Fibroblast of gingiva (primary cell): ENCODE results near the gene NUTM2E.
"Not testable (repeated sequence)": the region's sequence is repeated elsewhere in the genome, so short reads cannot be mapped to it uniquely, and the experiment has no call there.

Experiments
- DNase-seq: peaks from one replicate; pipeline ENCODE4 v3.0.0-alpha.2; 2011; ENCODE audit warnings: low read depth

Gene NUTM2E

DNA sequence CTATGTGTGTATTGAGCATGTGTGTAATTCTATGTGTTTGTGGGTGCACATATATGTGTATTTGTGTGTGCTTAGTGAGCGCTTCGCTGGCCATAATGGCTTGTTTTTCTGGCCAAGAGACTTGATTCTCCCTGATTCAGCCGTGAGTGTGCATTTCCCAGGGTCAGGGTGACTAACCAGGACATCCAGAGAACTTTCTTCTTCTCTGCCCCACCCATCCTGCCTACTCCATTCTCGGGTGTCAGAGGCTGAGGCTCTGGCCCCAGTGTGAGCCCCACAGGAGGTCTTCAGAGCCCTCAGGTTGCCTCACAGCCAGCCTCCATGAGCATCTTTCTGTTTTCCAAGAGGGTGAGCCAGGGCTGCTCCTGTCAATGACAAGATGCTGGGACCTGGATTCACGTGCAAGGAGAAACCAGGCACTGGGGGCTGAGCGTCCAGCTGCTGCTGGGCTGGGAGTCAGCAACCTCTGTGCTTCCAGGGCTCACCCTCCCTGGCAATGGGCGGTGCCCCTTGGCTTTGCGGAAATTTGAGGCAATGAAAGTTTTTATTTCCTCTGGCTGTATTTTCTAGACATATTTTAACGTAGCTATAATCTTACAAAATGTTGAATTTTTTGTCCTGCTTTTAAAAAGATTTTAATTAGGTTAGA is 40.5 kb downstream of the NUTM2E start:
- DNase-seq = not testable (repeated sequence)

DNA sequence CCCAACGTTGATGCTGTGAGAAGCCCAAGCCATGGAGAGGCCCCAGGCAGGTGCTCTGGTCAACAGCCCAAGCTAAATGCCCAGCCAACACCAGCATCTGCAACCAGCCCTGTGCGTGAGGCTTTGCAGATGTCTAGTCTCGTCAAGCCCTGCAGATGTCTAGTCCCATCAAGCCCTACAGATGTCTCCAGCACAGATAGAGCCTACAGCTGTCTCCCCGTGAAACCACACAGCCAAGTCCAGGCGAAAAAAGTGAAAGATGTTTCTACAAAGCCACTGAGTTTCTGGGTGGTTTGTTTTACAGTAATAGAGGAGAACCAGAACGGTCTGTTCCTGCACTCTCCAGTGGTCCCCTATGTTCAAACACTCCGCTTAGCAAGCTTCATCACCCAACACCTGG is 41.5 kb downstream of the NUTM2E start:
- DNase-seq = not testable (repeated sequence)

DNA sequence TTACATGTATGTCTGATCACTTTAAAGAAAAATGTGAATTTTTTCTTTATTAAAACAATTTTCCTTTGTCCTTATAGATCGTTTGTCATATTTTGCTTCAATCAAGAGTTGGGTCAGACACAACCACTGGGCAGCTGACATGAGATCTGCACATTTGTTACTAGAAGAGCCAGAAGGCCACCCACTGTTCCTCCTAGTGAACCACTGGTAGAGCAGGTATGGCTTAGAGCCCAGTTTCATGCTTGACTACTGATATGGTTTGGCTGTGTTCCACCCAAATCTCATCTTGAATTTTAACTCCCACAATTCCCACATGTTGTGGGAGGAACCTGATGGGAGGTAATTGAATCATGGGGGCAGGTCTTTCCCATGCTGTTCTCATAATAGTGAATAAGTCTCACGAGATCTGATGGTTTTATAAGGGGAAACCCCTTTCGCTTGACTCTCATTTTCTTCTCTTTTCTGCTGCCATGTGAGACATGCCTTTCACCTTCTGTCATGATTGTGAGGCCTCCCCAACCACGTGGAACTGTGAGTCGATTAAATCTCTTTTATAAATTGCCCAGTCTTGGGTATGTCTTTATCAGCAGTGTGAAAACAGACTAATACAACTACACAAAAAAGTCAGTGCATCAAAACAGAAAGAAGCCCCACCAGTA is 43.0 kb downstream of the NUTM2E start:
- not testable (repeated sequence) for DNase-seq

DNA sequence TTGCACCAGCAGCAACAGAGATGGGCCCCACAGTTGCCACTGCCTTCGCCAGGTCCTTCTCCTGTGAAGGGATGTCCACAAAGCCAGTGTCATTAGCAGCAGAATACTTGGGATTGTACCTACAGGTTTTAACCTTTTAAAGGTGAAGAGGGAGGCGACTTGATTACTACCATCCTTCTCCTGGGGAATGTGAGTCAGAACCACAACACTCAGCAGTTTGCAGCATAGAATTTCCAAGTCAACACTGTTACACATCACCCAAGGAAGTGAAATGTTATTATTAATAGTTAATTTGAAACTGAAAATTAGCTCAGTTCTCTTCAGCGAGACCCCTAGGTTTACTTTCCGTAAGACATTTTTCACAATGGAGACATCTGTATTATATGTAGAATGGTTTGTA is 45.2 kb downstream of the NUTM2E start:
- DNase-seq = not testable (repeated sequence)
